Right lobe of liver (tissue), 6 donors: ENCODE data around the gene PHF5A. TPM values are rescaled to one million over a fixed set of nuclear protein-coding genes. Genes with fewer than 3 reads are reported as not detected.
A peak's percentile ranks its signal among the peaks of the same experiment; 100 is the strongest.

Experiments
- ATAC-seq, 4 donors: fragments of 200-7000 bp; cut with Tn5 transposase; one replicate each; pipeline ENCODE4 v1.9.1; 2020; ENCODE audit warnings: mild to moderate bottlenecking in 4 of 4, moderate library complexity in 4 of 4
- DNase-seq, 3 donors: peaks; one replicate each; pipeline ENCODE4 v3.0.0-alpha.2; 2020
- H3K27ac ChIP-seq, 3 donors: fragments of 200-600 bp; one replicate each; pipeline ENCODE4 v1.8.0; 2022
- H3K27me3 ChIP-seq, 2 donors: fragments of 200-600 bp; one replicate each; pipeline ENCODE4 v1.8.0; 2022
- H3K36me3 ChIP-seq, 4 donors: fragments of 200-600 bp; sonication (generic) in 1 of 4; one replicate each; pipeline versions ENCODE4 v1.5.1 to v1.8.0; 2017 to 2022; ENCODE audit warnings: control low read depth in 1 of 4
- H3K4me1 ChIP-seq, 4 donors: fragments of 200-600 bp; sonication (generic) in 1 of 4; one replicate each; pipeline versions ENCODE4 v1.5.1 to v1.8.0; 2017 to 2022; ENCODE audit warnings: control low read depth in 1 of 4
- H3K4me3 ChIP-seq, 3 donors: fragments of 200-600 bp; one replicate each; pipeline ENCODE4 v1.8.0; 2022
- H3K9me3 ChIP-seq, 4 donors: fragments of 200-600 bp; sonication (generic) in 1 of 4; one replicate each; pipeline versions ENCODE4 v1.5.1 to v1.8.0; 2017 to 2022; ENCODE audit warnings: control low read depth in 1 of 4
- POLR2A ChIP-seq: fragments of 450-650 bp; IDR thresholded peaks from one replicate; pipeline ENCODE4 v1.6.1; 2017; ENCODE audit warnings: antibody characterized with exemption, mild to moderate bottlenecking
- WGBS: methylation state at CpG from one replicate; pipeline ENCODE4 v1.1.6; 2018; ENCODE audit warnings: low coverage, low lambda C conversion rate; ENCODE audit not compliant: insufficient coverage; ENCODE audit errors: missing lambda C conversion rate; 5-methylcytosine and 5-hydroxymethylcytosine counted together
- intact Hi-C, 2 donors: fragments of 100-400 bp; cut with DNase I; formaldehyde crosslinking; loops; one replicate each; pipeline versions ENCODE4 v1.11.2 to v1.14.1; 2022
- total RNA-seq, 6 experiments: library from RNA; depleted of rRNA in 2 of 6; stranded (reverse); fragments of >200 nt in 2 of 6; fragmentation: NEBNext Ultra II Directional in 3 of 6; extraction: Animal tissue kit (Norgen Biotek cat#: 25700) in 3 of 6; gene quantifications; one replicate each; pipeline versions ENCODE4 v1.1.0 to v1.2.4, GENCODE V29; 2016 to 2023
- TF ChIP-seq, protein P1 (sequence below), 4 donors: fragments of 200-600 bp in 3 of 4; fragments of 450-650 bp in 1 of 4; IDR thresholded peaks; one replicate each; pipeline versions ENCODE4 v1.5.1 to v1.8.0; 2016 to 2022; ENCODE audit warnings: antibody characterized with exemption in 4 of 4, mild to moderate bottlenecking in 2 of 4
- donor health status: DM: no; HTN: yes; CAD: no.
- donor health status: DM: no; HTN: no; CAD: no.
- donor health status: DM: no; HTN: no; CAD: no.
- donor health status: DM: no; HTN: yes; CAD: no.
- donor health status: DM: no; HTN: yes; CAD: no.

The PHF5A gene
- total RNA-seq, 6 experiments from 2014 or later, result 12.1 to 20.7 (median 14.5) TPM

DNA sequence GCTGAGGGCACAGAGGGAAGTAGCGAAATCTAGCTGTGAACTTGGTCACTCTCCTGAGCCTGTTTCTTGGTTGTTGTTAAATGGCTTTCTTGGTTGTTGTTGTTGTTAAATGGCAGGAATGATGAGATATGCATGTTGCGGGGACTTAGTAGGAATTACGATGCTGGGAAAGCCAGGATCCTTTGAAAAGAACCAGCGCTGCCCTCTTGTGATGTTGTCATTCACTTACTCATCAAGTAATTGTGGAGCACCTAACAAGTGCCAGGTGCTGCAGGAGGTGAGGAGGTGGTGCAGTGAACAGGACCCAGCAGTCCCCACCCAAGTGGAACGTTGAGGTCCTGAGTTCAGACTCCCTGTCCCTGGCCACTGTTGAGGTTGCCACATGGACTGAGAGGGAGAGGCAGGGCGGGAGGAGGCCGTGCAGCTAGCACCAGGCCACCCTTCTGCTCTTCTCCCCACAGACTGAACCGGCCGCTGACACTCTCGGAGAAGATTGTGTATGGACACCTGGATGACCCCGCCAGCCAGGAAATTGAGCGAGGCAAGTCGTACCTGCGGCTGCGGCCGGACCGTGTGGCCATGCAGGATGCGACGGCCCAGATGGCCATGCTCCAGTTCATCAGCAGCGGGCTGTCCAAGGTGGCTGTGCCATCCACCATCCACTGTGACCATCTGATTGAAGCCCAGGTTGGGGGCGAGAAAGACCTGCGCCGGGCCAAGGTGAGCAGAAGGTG is 39.0 kb upstream of the PHF5A start:
- Histone ChIP-seq H3K4me1 (peaks cover 0 to 17% (median 8%) of the 10 kb centered on the region in 4 donors), H3K36me3 (peaks cover 0 to 46% (median 19%) of the 10 kb centered on the region in 4 donors), H3K27ac (no peak overlapping the region), H3K9me3 (no peaks in the 10 kb centered on the region), H3K27me3 (no peaks in the 10 kb centered on the region), H3K4me3 (no peak overlapping the region)
- 92% methylated on average over 2 of the region's 23 CpGs for WGBS
- no peak for ATAC-seq
- peak in 1 of 3 donors; percentile 43 for DNase-seq
- TF ChIP-seq, protein P1, sequence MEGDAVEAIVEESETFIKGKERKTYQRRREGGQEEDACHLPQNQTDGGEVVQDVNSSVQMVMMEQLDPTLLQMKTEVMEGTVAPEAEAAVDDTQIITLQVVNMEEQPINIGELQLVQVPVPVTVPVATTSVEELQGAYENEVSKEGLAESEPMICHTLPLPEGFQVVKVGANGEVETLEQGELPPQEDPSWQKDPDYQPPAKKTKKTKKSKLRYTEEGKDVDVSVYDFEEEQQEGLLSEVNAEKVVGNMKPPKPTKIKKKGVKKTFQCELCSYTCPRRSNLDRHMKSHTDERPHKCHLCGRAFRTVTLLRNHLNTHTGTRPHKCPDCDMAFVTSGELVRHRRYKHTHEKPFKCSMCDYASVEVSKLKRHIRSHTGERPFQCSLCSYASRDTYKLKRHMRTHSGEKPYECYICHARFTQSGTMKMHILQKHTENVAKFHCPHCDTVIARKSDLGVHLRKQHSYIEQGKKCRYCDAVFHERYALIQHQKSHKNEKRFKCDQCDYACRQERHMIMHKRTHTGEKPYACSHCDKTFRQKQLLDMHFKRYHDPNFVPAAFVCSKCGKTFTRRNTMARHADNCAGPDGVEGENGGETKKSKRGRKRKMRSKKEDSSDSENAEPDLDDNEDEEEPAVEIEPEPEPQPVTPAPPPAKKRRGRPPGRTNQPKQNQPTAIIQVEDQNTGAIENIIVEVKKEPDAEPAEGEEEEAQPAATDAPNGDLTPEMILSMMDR (IDR thresholded peaks at IDR 0.05), result no peak
- TF ChIP-seq POLR2A, result no peak
- intact Hi-C loops, result no loop called here

DNA sequence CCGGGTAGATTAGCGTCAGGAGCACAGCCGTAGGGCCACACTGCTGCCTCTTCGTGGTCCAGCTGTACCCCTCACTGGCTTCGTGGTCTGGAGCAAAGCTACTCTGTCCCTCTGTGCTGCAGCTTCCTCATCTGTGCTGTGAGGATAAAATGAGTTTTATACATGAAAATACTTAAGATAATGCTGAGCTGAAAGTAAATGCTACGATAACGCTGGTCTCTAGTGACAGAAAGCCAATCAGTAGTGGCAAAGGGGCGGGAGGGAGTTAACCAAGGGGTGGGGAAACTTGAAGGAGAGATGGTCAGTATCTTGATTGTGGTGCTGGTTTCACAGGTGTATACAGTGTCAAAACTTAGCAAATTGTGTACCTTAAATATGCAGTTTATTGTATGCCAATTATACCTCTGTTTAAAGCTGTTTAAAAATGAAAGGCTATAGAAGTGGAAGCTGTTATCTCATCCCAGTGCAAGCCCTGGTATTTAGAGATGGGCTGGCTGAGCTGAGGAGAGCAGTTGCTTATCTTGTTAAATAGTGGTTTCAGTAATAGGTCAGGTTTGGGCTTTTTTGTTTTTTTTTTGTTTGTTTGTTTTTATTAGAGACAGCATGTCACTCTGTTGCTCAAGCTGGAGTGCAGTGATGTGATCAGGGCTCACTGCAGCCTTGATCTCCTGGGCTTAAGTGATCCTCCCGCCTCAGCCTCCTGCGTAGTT is 37.2 kb upstream of the PHF5A start:
- no peaks in the 10 kb centered on the region for H3K9me3 ChIP-seq
- no peak for DNase-seq

DNA sequence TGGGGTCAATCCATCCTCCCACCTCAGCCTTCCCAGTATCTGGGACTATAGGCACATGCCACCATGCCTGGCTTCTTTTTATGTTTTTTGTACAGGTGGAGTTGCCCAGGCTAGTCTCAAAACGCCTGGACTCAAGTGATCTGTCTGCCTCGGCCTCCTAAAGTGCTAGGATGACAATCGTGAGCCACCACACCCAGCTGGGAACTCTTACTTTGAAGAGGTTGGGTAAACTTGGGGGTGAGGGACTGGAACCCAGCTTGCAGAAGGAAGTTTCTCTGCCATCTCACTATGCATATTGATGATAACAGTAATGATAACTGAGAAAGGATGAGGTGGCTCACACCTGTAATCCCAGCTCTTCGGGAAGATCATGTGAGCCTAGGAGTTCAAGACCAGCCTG is 36.3 kb upstream of the PHF5A start:
- intact Hi-C loops, result no loop called here
- TF ChIP-seq POLR2A, result no peak
- TF ChIP-seq, protein P1 (IDR thresholded peaks at IDR 0.05), result no peak
- peaks cover 3 to 61% (median 27%) of the 10 kb centered on the region in 4 donors for H3K36me3 ChIP-seq
- 86% methylated on average over 2 of the region's 4 CpGs for WGBS
- H3K27me3 ChIP-seq, result no peaks in the 10 kb centered on the region
- DNase-seq (no peak), ATAC-seq (no peak)
- H3K4me3 ChIP-seq, result no peak overlapping the region
- H3K9me3 ChIP-seq, result no peaks in the 10 kb centered on the region
- H3K27ac ChIP-seq, result no peak overlapping the region
- H3K4me1 ChIP-seq, result peaks cover 0 to 13% (median 4%) of the 10 kb centered on the region in 4 donors

More for the DNA sequence above, 37.2 kb upstream of the PHF5A start:
- 91% methylated on average over 10 of the region's 10 CpGs for WGBS
- ATAC-seq, result no peak
- H3K36me3 ChIP-seq, result peaks cover 3 to 58% (median 23%) of the 10 kb centered on the region in 4 donors
- H3K27me3 ChIP-seq, result no peaks in the 10 kb centered on the region
- H3K4me1 ChIP-seq, result peaks cover 0 to 5% (median 0%) of the 10 kb centered on the region in 4 donors
- no peak overlapping the region for H3K4me3 ChIP-seq
- intact Hi-C loops, result no loop called here
- TF ChIP-seq, protein P1 (IDR thresholded peaks at IDR 0.05), result no peak
- no peak for TF ChIP-seq POLR2A
- H3K27ac ChIP-seq, result no peak overlapping the region

DNA sequence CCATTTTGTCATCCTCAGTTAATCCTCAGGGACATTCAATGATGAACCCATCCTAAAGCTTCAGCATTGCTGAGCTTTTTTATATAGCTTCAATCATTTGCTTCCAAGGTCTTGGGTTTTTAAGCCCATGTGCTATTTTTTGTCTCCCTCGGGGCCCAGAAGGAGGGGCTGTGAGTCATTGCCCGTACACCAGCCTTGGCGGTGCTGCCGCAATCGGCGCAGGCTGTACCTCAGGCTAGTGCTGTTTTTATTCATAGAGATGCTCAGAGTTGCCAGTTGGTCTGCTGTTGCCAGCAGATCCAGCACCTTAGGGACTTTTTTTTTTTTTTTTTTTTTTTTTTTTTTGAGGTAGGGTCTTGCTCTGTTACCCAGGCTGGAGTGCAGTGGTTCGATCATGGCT is 35.9 kb upstream of the PHF5A start:
- peaks cover 0 to 17% (median 5%) of the 10 kb centered on the region in 4 donors for H3K4me1 ChIP-seq
- intact Hi-C loops, result no loop called here
- no peaks in the 10 kb centered on the region for H3K27me3 ChIP-seq
- H3K36me3 ChIP-seq, result peaks cover 3 to 61% (median 27%) of the 10 kb centered on the region in 4 donors
- no peak for ATAC-seq
- TF ChIP-seq, protein P1 (IDR thresholded peaks at IDR 0.05), result no peak
- TF ChIP-seq POLR2A, result no peak
- WGBS, result 87% methylated on average over 4 of the region's 7 CpGs
- H3K27ac ChIP-seq, result no peak overlapping the region
- H3K4me3 ChIP-seq, result no peak overlapping the region
- H3K9me3 ChIP-seq, result no peaks in the 10 kb centered on the region
- DNase-seq, result no peak
